Endometrial microvascular endothelial cells (primary cell): ENCODE measurements around the gene FLRT1. TPM values are rescaled to one million over a fixed set of nuclear protein-coding genes. Genes with fewer than 3 reads are reported as not detected.

ENCODE experiments used
- in situ Hi-C: cut with HindIII; loops from 2 replicates; pipeline ENCODE4 v1.10.0; 2017; ENCODE audit warnings: low sequenced_read_pairs, low pct_unique_long_range_greater_than_20kb; ENCODE audit errors: inconsistent ontology term
- total RNA-seq: library from RNA; depleted of rRNA; stranded (reverse); fragments of >200 nt; gene quantifications from one replicate; pipeline ENCODE4 v1.2.3, GENCODE V29; 2015; ENCODE audit errors: inconsistent ontology term

The FLRT1 gene
- total RNA-seq, 1 donor from 2014 or later: not detected

GRCh38 chr11:64004590-64004984 lies 31.1 kb upstream of the FLRT1 start:
- in situ Hi-C loops: loop anchor here (5.0 to 10.0 kb wide), 5 partner anchors 70 to 200 kb away; partner anchors contain the start of gene FERMT3

DNA sequence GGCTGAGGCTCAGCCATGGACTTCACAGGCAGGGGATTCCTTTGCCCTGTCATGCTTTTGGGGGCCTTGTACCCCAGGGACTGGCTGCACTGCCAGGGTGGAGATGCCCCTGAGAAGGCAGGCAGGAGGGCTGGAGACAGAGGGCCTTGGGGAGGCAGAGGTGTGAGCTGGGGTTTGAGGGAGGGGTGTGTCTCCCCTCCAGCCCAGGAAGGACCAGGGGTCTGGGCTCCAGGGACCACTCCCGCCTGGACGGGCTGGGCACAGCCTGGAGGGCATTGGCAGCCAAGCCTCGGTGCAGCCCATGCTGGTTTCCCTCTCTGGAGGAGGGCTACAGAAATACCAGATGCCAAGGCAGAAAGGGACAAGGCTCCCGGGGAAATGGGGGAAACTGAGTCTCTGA lies 30.0 kb upstream of the FLRT1 start:
- in situ Hi-C loops: loop anchor here (10.0 kb wide), 4 partner anchors 69 to 199 kb away; partner anchors contain the start of gene FERMT3

DNA sequence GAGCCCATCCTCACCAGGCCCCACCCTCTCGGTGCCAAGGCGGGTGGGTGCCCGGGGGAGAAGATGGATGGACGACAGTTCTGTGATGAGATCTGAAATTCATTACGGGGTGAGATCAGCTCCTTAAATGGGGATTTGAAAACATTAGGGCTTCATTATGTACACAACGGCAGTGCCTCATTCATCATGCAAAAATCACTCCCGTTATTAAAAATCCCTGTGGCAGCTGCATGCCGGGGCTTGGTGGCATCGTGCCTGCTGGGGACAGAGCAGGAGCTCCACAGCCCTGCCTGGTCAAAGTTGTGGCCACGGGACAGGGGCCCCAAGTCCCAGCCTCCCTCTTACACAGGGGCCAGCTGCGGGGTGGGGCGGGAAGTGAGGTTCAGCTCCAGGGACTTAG lies 29.3 kb upstream of the FLRT1 start:
- in situ Hi-C loops: loop anchor here (10.0 kb wide), 4 partner anchors 68 to 198 kb away; partner anchors contain the start of gene FERMT3

GRCh38 chr11:64007160-64007628 lies 28.5 kb upstream of the FLRT1 start:
- in situ Hi-C loops: loop anchor here (10.0 kb wide), 4 partner anchors 68 to 198 kb away; partner anchors contain the start of gene FERMT3

DNA sequence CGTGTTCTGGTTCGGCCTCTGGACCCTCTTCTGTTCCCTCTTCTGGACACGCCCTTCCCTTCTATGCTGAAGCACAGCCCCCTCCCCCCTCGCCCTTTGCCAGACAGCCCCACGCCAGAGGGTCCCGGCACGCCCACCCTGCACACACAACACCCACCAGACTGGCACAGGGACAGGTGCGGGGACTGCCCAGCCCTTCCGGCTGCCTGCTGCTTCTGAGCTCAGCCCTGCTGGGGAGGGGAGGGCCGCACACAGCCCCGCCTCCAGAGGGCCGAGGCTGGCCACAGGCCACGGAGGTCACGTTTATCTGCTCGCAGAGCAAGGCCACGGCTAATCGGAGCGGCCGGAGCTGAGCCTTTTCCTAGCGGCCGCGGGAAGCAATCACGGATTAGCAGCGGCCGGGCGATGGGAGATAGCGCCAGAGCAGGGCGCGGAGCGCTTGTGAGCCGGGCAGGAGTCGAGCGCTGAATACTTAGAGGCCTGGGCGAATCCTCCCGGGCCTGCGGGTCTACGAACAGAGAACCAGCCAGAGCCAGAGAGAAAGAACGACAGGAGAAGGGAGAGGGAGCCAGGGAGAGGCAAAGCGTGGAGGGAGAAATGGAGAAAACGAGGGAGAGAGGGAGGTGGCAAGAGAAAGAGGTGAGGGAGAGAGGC lies 28.0 kb upstream of the FLRT1 start:
- in situ Hi-C loops: loop anchor here (10.0 kb wide), 4 partner anchors 67 to 197 kb away; partner anchors contain the start of gene FERMT3

GRCh38 chr11:64008283-64008913 lies 27.3 kb upstream of the FLRT1 start:
- in situ Hi-C loops: loop anchor here (10.0 kb wide), 4 partner anchors 66 to 196 kb away; partner anchors contain the start of gene FERMT3

DNA sequence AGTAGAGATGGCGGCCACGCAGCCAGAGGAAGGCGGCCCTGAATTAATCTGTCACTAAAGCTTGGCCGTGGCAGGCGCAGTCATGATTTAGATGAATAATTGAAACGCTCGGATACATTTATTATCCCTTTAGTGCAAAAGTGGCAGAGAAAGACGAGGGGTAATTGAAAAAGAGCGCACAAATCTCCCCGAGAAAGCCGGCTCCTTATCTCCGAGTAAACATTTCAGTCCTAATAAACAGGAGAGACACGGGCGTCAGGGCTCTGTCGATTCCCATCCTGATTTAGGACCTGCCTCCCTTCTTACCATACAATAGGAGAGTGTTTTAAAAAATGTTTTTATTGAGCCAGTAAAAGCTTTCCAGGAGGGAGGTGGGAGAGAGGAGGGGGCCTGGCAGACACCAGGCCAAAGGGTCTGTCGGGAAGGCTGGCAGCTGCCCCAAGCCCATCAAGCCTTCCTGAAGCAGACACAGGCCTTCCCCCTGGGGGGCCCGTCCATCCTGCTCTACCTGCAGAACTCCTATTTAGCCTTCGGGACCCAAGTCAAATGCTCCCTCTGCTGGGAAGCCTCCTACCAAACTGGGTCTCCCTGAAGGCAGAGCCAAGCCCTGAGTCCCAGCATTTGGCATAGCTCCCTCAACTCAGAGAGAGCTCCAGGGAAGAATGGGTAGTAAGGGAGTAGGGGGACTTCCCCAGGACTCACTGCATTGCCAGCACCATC lies 26.7 kb upstream of the FLRT1 start:
- in situ Hi-C loops: loop anchor here (10.0 kb wide), 4 partner anchors 66 to 196 kb away; partner anchors contain the start of gene FERMT3

- in situ Hi-C loops: loop anchor here (10.0 kb wide), 4 partner anchors 65 to 195 kb away; partner anchors contain the start of gene FERMT3
Measured at GRCh38 chr11:64009710-64010109, 26.0 kb upstream of the FLRT1 start.

- in situ Hi-C loops: no loop called here
Measured at GRCh38 chr11:64010783-64011182, 24.9 kb upstream of the FLRT1 start.

DNA sequence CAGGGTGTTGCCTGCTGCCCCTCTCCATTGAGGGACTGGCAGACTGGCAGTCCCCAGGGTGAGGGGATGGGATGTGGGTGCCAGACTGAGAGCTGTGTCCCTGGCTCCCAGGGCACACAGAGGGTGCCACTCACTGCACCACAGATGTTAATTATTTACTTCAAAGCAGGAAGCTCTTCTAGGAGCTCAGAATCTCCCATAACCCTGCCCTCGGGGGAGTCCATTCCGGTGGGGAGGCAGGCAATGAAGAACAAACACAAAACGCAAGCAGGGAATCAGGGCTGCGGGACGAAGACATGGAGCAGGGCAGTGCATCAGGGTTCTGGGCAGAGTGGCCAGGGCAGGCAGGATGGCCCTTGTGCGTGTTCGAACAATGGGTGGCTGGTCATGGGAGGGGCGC lies 24.4 kb upstream of the FLRT1 start:
- in situ Hi-C loops: no loop called here

DNA sequence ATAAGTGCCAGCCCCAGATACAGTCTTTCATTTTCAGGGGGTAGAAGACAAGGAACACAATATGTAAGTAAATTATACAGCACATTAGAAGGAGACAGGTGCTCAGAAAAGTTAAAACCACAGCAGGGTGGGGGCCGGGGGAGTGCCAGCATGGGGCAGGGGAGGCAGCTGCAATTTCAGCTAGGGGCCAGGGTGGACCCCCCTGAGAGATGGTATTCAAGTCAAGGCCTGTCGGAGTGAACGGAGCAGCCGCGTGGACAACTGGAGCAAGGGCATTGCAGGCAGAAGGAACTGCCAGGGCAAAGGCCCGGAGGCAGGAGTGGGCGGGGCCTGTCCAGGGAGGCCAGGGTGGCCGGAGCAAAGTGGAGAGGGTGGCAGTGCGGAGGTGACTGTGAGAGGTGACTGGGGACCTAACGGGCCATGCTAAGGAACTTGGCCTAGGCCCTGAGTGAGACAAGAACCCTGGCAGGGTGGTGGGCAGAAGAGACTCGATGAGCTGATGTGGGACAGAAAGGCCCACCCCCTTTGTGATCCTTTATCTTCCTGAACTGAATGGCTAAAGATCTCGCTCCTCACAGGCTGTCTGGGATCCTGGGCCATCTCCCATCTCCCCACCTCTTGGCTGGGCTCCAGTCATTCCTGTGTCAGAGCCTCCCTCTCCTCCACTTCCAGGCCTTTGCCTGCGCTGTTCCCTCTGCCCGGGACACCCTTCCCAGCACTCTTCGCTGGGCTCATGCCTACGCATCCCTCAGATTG lies 22.4 kb upstream of the FLRT1 start:
- in situ Hi-C loops: no loop called here

DNA sequence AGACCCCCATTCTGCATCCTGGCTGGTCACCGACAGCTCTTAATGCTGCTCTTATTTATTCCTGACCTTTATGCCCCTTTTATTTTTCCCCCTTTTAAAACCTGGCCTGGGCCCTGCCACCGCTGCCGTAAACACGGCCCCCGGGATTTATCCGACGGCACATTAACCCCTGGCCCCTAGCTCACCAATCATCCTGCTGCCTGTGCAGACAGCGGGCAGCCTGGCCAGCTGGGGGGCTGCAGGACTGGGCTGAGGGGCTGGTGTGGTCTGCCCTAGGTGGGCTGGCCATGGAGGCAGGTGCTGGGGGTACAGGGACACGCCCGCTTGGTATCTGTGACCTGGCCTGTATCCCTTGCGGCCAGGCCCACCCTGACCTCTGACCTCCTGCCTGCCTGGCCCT lies 21.4 kb upstream of the FLRT1 start:
- in situ Hi-C loops: no loop called here

DNA sequence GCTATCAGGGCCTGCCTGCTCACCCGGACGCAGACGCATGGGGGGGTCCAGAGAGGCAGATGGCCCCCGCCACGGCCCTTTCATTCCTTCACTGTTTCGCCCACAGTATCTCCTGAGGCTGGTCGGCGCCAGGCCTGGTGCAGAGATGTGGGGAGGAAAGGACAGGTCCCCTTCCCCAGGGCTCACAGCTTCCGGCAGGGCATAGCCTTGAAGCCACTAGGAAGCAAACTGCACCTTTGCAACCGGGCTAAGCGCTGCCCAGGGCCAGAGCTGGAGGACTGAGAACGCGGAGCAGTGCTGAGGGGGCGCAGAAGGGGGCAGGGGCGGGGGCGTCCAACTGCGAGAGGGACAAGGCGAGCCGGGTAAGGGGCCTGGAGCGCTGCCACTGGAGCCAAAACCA lies 20.2 kb upstream of the FLRT1 start:
- in situ Hi-C loops: no loop called here

GRCh38 chr11:64015935-64016845 lies 19.5 kb upstream of the FLRT1 start:
- in situ Hi-C loops: no loop called here

GRCh38 chr11:64017945-64018224 lies 17.8 kb upstream of the FLRT1 start:
- in situ Hi-C loops: no loop called here

- in situ Hi-C loops: no loop called here
Measured at GRCh38 chr11:64018310-64018709, 17.4 kb upstream of the FLRT1 start.

DNA sequence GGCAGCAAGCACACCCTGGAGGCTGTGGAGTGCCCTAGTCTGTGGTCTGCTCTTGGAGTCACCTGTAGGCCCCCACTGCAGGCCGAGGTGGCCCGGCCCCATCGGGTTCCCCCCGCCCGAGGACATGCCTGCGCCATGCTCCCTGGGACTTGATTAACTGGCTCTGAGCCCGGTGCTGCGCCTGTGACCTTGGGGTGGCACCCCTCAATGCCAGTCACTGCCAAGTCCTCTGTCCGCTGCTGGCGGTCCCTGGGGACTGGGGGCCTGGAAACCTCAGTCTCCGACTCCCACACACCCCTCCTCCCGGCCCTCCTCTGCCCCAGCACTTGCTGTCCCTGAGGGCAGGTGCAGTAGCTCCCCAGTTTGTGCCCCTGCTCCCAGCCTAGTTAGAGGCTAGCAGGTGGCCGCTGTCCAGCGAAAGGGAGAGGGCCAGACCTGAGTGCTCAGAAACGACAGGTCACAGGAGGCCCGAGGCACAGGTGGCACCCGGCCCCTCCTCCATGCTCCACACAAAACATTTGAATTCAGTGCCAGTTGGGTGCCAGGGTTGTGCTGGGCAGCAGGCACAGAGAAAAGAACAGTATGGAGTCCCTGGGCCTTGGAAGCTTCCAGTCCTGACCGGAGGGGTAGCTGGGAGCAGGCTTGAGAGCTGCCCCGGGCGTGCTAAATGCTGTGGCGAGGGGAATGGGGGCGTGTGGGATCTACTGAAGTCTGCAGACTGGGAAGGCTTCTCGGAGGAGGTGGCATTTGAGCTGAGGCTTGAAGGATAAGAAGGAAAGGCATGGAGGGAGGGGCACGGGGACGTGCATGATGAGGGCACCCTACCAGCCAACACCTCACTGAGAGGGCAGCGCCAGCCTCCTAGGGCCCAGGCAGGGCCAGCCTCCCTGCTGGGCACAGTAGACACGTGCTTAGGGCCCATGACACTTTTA lies 16.4 kb upstream of the FLRT1 start:
- in situ Hi-C loops: no loop called here
